K562 (cell line): ENCODE measurements around the gene GALNT18.

Source experiments
- CBFB ChIP-seq: sonication (generic); formaldehyde crosslinking; IDR thresholded peaks from 2 replicates; pipeline ENCODE4 v1.4.0; 2020; ENCODE audit warnings: mild to moderate bottlenecking, missing genetic modification reagents
- CTCF ChIP-seq, 3 experiments: IDR thresholded peaks in 2 of 3; conservative IDR thresholded peaks in 1 of 3; 2 replicates each; pipeline ENCODE4 v1.5.1; 2011 to 2012; ENCODE audit warnings: low read length in 3 of 3, mild to moderate bottlenecking in 3 of 3, control low read depth in 2 of 3, improper control_type of control experiment in 1 of 3, inconsistent platforms in 1 of 3, low read depth in 1 of 3, mixed read lengths in 1 of 3, moderate library complexity in 1 of 3; ENCODE audit not compliant: insufficient read depth in 2 of 3
- DPF2 ChIP-seq: fragments of 450-650 bp; IDR thresholded peaks from 2 replicates; pipeline ENCODE4 v1.6.1; 2016
- E2F4 ChIP-seq: sonication (generic); formaldehyde crosslinking; IDR thresholded peaks from 2 replicates; pipeline ENCODE4 v1.8.0; 2022; ENCODE audit warnings: mild to moderate bottlenecking, low read depth, missing genetic modification reagents
- IRF2 ChIP-seq: sonication (generic); formaldehyde crosslinking; IDR thresholded peaks from 2 replicates; pipeline ENCODE4 v1.8.1; 2022; ENCODE audit warnings: mild to moderate bottlenecking, missing genetic modification reagents
- NR2C2 ChIP-seq, 2 experiments: fragments of 200-800 bp in 1 of 2; sonication (Bioruptor generic) in 1 of 2; sonication (generic) in 1 of 2; formaldehyde crosslinking in 1 of 2; IDR thresholded peaks; 2 replicates each; pipeline versions ENCODE4 v1.6.1 to v1.8.0; 2016 to 2022; ENCODE audit warnings: mild to moderate bottlenecking in 1 of 2, missing compliant biosample characterization in 1 of 2, missing genetic modification characterization in 1 of 2, missing genetic modification reagents in 1 of 2
- POLR2A ChIP-seq: fragments of 450-650 bp; conservative IDR thresholded peaks from 2 replicates; pipeline ENCODE4 v1.6.1; 2016
- SP2 ChIP-seq: IDR thresholded peaks from 2 replicates; pipeline ENCODE4 v1.6.1; 2011; ENCODE audit warnings: mild to moderate bottlenecking, low read depth, low read length, moderate library complexity; ENCODE audit not compliant: poor library complexity, severe bottlenecking; ENCODE audit errors: extremely low read depth
- ZEB2 ChIP-seq: fragments of 450-650 bp; IDR thresholded peaks from 2 replicates; pipeline ENCODE4 v1.6.1; 2016
- ZNF184 ChIP-seq: sonication (generic); formaldehyde crosslinking; IDR thresholded peaks from 2 replicates; pipeline ENCODE4 v1.5.0; 2020; ENCODE audit warnings: missing genetic modification reagents
- ZNF444 ChIP-seq: fragments of 250-450 bp; sonication (Bioruptor Pico); IDR thresholded peaks from 2 replicates; pipeline ENCODE4 v1.4.0; 2020; ENCODE audit warnings: mild to moderate bottlenecking, moderate library complexity
- TF ChIP-seq, protein P1 (sequence below), 2 experiments: fragments of 450-650 bp; formaldehyde crosslinking in 1 of 2; IDR thresholded peaks; 2 replicates each; pipeline versions ENCODE4 v1.4.0 to v1.6.1; 2014 to 2020; ENCODE audit warnings: mild to moderate bottlenecking in 2 of 2, borderline replicate concordance in 1 of 2, low read depth in 1 of 2
- TF ChIP-seq, protein P2 (sequence below): sonication (generic); formaldehyde crosslinking; IDR thresholded peaks from 2 replicates; pipeline ENCODE4 v1.8.1; 2023; ENCODE audit warnings: mild to moderate bottlenecking, missing genetic modification reagents, moderate library complexity
- TF ChIP-seq, protein P3 (sequence below): fragments of 250-450 bp; sonication (Bioruptor Pico); IDR thresholded peaks from 2 replicates; pipeline ENCODE4 v1.9.0; 2021; ENCODE audit warnings: mild to moderate bottlenecking

DNA sequence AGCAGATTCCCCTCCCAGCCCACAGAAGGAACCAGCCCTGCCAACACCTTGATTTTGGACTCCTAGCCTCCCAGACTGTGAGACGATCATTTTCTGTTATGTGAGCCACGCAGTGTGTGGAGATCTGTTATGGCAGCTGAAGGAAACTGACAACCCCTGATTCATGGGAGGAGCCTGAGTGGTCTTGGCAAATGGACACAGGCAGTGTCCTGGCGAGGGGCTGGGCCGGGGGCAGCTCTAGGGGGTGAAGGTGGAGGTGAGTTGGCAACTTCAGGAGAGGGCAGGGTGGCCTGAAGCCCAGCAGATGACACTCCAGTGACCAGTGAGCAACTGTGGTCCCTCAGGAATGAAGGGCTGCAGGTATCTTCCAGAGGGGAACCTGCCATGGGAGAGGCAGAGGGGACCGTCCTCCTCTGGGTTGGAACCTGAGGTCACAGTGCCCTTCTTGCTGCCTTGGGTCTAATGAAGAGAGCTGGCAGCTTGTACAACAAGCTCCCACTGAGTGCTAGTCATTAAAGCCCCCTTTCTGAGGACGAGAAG, 351.5 kb downstream of the GALNT18 start:
- TF ChIP-seq CBFB = no peak
- no peak for TF ChIP-seq IRF2 (CRISPR knock-in tag)
- no peak for TF ChIP-seq DPF2
- TF ChIP-seq CTCF (IDR thresholded peaks at IDR 0.05 in 2 of 3, conservative IDR thresholded peaks at IDR 0.05 in 1 of 3; ENCODE audit: insufficient read depth in 2 of 3, low read depth in 1 of 3, low read length in 3 of 3) = no peak
- TF ChIP-seq ZNF184 (CRISPR knock-in tag) = no peak
- no peak for TF ChIP-seq POLR2A
- TF ChIP-seq, protein P1, sequence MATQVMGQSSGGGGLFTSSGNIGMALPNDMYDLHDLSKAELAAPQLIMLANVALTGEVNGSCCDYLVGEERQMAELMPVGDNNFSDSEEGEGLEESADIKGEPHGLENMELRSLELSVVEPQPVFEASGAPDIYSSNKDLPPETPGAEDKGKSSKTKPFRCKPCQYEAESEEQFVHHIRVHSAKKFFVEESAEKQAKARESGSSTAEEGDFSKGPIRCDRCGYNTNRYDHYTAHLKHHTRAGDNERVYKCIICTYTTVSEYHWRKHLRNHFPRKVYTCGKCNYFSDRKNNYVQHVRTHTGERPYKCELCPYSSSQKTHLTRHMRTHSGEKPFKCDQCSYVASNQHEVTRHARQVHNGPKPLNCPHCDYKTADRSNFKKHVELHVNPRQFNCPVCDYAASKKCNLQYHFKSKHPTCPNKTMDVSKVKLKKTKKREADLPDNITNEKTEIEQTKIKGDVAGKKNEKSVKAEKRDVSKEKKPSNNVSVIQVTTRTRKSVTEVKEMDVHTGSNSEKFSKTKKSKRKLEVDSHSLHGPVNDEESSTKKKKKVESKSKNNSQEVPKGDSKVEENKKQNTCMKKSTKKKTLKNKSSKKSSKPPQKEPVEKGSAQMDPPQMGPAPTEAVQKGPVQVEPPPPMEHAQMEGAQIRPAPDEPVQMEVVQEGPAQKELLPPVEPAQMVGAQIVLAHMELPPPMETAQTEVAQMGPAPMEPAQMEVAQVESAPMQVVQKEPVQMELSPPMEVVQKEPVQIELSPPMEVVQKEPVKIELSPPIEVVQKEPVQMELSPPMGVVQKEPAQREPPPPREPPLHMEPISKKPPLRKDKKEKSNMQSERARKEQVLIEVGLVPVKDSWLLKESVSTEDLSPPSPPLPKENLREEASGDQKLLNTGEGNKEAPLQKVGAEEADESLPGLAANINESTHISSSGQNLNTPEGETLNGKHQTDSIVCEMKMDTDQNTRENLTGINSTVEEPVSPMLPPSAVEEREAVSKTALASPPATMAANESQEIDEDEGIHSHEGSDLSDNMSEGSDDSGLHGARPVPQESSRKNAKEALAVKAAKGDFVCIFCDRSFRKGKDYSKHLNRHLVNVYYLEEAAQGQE (IDR thresholded peaks at IDR 0.05; ENCODE audit: borderline replicate concordance) = no peak
- TF ChIP-seq, protein P1 (CRISPR knock-in tag; IDR thresholded peaks at IDR 0.05; ENCODE audit: low read depth) = no peak
- TF ChIP-seq, protein P2, sequence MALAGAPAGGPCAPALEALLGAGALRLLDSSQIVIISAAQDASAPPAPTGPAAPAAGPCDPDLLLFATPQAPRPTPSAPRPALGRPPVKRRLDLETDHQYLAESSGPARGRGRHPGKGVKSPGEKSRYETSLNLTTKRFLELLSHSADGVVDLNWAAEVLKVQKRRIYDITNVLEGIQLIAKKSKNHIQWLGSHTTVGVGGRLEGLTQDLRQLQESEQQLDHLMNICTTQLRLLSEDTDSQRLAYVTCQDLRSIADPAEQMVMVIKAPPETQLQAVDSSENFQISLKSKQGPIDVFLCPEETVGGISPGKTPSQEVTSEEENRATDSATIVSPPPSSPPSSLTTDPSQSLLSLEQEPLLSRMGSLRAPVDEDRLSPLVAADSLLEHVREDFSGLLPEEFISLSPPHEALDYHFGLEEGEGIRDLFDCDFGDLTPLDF (CRISPR knock-in tag) = no peak
- TF ChIP-seq, protein P3, sequence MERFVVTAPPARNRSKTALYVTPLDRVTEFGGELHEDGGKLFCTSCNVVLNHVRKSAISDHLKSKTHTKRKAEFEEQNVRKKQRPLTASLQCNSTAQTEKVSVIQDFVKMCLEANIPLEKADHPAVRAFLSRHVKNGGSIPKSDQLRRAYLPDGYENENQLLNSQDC (CRISPR knock-in tag) = no peak
- no peak for TF ChIP-seq ZNF444
- no peak for TF ChIP-seq SP2
- TF ChIP-seq NR2C2 (CRISPR knock-in tag; IDR thresholded peaks at IDR 0.05) = no peak
- no peak for TF ChIP-seq NR2C2 (tag; IDR thresholded peaks at IDR 0.05)
- no peak for TF ChIP-seq E2F4 (CRISPR knock-in tag)
- no peak for TF ChIP-seq ZEB2
